HG02981 (cell line): ENCODE measurements around the gene CAVIN1.
A peak's percentile ranks its signal among the peaks of the same experiment; 100 is the strongest.
"Not testable (repeated sequence)": the region's sequence is repeated elsewhere in the genome, so short reads cannot be mapped to it uniquely, and the experiment has no call there.

Source experiments
- ATAC-seq: cut with Tn5 transposase; IDR thresholded peaks from one replicate; pipeline ENCODE4 v1.9.1; 2021; ENCODE audit warnings: mild to moderate bottlenecking, moderate library complexity; ENCODE audit not compliant: unreplicated experiment

The CAVIN1 gene

DNA sequence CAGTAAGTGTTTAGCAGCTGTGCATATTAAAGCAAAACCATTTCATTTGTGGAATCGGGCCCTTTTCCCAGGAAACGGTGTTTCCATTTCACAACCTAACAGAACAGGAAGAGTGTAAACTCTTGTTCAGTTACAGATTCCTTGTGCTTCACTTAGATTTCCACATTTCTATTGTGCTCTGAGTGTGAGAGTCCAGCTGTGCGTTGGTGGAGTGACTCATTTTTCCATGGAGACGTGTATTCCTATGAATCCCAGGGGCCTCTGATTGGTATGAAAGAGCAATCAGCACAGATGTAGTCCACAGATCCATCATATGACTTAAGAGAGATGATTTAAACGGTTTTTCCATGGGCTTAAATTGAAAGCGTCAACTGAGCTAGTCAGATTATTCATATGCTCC lies 13.3 kb upstream of the CAVIN1 start:
- no peak for ATAC-seq

DNA sequence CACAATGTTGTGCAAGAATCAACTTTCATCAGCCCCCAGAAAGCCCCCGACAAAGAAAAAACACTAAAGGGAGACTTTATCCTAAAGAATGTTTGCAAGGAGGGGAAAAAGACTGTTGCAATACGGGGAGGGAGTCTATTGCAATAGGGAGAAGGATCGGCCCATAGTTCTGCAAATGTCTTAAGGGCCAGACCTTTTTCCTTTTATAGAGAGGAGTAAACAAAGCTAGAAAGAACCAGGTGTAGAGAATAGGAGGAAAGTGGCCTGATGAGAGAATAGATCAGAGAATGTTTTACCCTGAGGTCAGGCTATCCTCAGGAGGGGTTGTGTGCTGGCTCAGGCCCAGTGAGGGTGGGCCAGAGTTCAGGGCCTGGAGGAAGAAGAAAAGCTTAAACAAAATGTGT lies 8.7 kb upstream of the CAVIN1 start:
- ATAC-seq, result no peak

DNA sequence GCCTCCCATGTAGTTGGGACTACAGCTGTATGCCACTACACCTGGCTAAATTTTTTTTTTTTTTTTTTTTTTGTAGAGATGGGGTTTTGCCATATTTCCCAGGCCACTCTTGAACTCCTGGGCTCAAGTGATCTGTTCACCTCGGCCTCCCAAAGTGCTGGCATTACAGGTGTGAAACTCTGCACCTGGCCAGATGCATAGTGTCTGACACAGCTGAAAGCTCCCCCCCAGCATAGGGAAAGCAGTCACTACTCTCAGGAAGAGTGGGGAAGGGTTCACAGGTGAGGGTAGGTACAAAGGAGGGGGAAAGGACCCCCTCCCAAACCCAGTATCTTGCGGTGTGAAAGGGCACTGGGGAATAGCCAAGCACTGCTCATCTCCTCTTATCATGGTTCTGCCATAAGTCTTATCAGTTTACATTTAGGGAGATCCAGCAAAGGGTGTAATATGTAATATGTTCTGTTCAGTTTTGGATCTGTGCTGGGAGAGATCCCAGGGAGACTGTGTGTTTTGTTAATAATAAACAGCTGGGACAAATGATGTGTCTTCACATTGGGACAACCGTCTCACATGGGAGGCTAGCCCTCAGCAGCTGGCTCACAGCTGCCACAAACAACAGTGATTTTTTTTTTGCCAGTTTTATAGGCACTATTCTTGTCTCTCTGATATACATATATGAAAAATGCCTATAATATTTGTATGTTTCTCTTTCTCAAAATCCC lies 6.8 kb upstream of the CAVIN1 start:
- ATAC-seq, result no peak

DNA sequence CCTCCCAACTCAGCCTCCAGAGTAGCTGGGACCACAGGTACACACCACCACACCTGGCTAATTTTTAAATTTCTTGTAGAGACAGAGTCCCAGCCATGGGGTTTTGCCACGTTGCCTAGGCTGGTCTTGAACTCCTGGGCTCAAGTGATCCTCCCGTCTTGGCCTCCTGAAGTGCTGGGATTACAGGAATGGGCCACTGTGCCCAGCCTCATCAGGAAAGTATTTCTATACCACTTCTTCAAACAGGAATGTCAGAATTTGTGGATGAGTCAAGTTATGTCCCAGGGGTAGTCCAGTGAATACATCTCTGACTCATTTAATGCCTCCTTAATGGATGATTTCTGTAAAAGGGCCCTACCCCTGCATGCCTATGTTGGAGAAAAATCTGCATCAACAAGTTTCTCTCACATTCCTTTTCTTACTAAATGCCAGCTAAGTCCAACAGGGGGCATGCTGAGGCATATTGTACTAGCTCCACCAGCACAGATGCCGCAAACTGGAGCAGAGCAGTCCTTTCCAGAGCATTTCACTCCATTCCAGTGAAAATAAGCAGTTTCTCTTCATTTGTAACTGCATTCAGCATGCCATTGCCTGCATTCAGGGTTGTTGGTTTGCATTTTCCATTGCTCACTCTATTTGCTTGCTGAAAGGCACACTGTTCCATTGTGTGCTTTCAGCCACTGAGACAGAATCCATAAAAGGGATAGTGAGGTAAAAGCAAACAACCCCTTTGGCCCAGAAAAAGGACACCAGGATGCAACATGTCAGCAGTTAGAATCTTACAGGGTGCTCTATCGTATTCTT lies 5.3 kb upstream of the CAVIN1 start:
- no peak for ATAC-seq

DNA sequence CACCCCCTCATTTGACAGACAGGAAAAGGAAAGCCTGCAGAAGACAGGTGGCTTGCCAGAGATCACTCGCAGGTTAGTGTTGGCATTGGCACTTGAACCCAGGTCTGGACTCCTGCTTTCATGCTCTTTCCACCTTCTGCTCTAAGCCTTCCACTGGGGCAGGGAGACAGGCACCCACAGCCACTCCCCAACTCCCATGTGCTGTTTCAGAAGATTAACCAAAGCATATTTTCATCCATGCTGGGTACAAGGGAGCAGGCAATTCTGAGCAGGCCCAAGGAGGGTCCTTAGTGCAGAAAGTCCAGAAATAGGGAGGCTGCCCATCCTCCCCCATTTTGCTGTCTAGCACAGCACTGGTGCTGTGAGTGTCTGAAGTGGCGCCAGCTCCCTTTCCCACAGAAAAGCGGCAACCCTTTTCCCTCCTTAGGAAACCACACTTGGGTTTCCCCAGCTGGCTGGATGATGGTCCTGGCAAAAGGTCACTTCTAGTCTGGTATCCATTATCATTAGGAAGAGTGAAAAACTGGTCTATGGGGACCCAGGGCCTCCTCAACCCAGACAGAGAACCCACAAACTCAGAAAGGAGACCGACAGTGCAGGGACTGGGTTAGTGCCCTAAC lies 2.0 kb upstream of the CAVIN1 start:
- no peak for ATAC-seq

DNA sequence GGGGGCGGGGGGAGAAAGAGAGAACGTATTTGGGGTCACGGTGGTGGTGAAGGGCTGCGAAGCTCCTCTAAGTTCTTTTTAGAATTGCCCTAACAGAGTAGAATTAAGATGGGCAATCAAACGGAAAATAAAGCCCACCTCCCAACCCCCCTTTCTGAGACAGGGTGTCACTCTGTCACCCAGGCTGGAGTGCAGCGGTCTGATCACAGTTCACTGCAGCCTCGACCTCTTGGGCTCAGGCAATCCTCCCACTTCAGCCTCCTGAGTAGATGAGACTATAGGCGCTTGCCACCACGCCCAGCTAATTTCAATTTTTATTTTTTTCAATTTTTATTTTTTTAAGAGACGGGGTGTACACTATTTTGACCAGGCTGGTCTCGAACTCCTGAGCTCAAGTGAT lies 710 bp upstream of the CAVIN1 start:
- no peak for ATAC-seq

DNA sequence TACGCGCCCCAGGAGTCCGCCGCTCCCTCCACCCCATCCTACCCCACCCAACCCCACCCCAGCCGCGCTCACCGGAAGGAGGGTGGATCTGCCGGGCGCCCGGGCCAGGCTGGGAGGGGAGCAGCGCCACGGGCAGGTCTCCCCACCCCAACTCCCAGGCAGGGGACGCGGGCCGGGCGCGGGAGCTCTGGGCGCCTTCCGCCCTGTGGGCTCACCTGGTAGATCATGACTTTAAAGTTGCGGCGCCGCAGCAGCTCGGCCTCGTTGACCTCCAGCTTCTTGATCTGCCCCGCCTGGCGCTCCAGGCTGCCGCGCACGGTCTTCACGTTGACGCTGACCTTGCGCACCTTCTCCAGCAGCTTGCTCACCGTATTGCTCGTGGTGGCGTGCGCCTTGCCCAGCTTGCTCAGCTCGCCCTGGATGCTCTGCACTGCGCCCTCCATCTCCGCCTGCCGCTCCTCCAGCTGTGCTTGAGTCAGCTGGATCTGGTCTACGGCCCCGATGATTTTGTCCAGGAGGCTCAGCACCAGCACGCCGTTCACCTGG lies 571 bp downstream of the CAVIN1 start:
- ATAC-seq, result no peak

DNA sequence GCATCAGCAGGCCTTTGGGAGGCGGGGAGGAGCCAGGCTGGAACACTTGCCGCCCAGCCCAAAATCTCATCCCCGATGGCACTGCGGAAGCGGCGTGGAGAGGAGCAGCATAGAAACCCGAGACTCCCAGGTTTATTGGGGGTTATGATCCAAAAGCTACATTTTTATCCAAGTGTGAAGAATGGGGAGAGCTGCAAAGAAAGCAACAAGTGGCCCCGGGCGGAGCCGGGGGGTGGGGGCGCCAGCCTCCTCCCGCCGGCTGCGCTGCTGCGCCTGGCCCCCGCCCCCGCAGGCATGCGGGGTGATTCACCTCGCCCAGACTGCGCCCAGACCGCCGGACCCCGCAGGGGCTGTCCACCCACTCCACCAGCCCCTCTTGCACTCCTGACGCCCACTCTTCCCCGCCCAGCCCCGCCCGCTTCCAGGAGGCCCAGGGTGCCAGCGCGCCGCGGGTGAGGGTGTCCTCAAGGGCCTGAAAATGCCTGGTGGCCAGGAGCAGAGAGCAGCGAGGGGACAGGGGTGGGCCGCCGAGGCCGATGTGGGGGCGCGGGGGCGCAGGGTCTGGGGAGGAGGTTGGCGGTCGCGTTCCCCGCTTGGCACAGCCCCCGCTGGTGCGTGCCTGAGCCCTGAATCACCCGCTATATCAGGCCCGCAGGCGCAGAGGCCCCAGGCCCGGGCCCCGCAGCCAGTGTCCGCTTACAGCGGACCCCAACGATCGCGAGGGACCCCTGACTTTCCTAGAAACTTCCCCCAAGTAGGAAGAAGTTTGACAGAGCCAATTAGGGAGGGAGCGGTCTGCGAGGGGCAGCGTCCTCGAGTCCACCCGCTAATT lies 1.3 kb downstream of the CAVIN1 start:
- no peak for ATAC-seq

DNA sequence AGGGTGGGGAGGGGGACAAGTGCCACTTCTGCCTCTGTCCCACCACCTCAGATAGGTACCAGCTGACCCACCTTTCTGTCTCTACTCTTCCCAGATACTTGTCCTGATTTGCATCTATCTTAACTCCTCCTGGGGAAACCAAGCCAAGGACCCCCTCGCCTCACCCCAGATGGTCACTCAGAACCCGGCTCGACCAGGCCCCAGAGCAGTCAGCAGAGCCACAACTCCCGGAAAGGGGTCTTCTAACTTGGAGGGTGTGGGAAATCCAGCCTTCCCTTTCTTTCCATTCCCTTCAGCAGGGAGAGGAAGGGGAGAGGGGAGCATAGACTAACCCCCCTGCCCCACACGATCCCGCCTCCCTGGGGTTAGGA lies 1.9 kb downstream of the CAVIN1 start:
- ATAC-seq, result no peak

DNA sequence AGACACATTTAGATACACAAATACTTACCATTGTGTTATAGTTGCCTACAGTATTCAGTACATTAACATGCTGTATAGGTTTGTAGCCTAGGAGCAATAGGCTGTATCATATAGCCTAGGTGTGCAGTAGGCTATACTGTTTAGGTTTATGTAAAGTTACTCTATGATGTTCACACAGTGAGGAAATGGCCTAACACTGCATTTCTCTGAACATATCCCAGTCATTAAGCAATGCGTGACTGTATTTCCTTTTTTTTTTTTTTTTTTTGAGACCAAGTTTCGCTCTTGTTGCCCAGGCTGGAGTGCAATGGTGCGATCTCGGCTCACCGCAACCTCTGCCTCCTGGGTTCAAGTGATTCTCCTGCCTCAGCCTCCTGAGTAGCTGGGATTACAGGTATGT lies 5.1 kb downstream of the CAVIN1 start:
- not testable (repeated sequence) for ATAC-seq

DNA sequence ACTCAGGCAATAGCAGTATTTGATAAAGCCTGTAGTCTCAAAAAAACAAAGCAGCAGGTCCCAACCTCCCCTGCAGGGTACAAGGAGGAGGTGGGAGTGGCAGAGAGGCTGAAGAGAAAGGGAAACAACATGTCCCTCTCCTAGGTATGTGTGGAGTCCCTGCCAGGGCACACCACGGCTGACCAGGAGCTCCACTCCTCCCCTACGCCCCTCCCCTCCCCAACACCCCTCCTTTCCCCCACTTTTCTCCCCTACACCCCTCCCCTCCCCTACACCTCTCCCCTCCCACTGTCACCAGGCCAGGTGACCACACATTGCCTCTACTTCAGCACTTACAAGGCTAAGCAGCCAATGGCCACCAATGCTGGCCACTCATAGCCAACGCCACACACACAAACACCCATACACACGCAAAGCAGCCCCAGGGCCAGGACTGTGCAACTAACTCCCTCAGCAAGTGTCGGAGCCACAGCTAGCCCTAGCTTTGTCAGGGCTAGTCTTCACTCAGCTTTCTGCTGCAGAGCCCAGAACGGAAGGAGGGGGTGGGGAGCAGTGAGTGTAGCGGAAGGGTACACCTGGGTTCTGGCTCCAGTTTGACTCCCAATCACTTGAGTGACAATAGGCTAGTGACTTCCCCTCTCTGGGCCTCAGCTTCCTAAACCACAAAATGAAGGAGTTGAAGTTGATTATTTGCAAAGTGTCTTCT lies 8.2 kb downstream of the CAVIN1 start:
- ATAC-seq, result no peak

DNA sequence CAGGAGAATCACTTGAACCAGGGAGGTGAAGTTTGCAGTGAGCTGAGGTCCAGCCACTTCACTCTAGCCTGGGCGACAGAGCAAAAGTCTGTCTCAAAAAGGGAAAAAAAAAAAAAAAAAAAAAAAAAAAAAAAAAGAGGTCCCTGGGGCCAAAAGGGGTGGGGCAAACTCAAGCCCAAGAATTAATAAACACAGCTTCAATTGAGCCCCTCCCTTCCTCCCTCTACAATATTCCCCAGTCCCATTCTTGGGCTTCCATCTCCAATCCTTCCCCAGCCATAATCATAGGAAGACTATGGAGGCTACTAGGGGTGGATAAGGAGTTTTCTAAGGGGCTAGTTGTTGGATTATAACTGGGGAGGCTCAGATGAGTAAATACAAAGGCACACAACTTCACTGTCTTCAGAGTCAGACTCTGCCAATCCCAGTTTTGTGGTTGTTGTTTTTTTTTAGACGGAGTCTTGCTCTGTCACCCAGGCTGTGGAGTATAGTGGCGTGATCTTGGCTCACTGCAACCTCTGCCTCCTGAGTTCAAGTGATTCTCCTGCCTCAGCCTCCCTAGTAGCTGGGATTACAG lies 9.5 kb downstream of the CAVIN1 start:
- ATAC-seq, result no peak

DNA sequence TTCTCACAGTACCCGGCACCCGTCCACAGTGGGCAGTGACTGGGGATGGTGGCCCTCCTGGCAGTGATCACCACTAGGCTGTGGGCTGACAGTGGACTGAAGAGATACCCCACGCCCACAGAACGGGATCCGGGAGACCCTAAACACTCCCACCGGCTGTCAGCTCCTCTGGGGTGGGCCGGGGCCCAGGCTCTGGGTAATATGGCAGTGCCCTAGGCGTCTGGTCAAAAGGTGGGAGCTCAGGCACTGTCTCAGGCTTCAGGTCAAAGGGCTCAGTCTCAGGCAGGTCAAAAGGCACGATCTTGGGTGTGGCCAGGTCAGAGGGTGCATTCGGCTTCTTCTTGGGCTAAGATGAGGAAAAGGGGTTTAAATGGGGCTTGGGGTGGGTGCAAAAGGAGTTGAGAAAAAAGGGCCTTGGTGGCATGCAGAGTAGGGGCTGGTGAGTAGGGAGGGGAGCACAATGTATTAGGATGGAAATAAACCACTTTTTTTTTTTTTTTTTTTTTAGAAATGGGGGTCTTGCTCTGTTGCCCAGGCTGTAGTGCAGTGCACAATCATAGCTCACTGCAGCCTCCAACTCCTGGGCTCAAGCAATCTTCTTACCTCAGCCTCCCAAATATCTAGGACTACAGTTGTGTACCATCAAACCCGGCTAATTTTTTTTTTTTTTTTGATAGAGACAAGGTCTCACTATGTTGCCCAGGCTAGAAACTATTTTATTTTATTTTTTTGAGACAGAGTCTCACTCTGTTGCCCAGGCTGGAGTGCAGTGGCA lies 11.0 kb downstream of the CAVIN1 start:
- ATAC-seq, result no peak

DNA sequence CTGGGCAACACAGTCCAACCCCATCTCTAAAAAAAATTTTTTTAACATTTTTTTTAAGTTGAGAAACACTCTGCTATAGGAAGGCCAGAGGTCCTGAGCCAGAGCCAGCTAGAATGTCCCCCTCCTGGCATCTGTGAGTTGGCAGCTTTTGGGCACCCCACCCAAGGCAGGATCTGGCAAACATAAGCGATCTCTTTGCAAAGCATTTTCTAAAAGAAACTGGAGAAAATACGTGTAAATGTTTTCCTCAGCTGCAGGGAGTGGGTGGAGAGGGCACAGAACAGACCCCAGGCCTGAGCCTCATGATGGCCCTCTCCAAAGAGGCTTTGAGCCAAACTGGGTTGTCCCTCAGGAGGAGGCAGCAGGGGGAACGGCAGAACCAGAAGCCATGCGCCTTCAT lies 11.7 kb downstream of the CAVIN1 start:
- no peak for ATAC-seq

DNA sequence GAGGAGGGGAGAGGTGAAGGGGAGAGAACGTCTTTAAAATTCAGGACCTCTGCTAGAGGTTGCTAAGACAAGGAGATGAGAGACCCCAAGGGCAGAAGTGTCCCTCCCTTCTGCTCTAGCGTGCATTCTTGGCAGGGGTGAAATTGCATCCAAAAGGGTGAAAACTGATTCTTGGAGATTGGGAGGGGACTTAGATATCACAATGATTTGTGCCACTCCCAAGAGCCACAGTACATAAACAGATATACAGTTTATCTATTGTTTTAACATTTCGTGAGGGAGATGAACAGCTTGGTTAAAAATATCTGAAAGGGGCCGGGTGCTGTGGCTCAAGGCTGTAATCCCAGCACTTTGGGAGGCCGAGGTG lies 12.8 kb downstream of the CAVIN1 start:
- no peak for ATAC-seq

DNA sequence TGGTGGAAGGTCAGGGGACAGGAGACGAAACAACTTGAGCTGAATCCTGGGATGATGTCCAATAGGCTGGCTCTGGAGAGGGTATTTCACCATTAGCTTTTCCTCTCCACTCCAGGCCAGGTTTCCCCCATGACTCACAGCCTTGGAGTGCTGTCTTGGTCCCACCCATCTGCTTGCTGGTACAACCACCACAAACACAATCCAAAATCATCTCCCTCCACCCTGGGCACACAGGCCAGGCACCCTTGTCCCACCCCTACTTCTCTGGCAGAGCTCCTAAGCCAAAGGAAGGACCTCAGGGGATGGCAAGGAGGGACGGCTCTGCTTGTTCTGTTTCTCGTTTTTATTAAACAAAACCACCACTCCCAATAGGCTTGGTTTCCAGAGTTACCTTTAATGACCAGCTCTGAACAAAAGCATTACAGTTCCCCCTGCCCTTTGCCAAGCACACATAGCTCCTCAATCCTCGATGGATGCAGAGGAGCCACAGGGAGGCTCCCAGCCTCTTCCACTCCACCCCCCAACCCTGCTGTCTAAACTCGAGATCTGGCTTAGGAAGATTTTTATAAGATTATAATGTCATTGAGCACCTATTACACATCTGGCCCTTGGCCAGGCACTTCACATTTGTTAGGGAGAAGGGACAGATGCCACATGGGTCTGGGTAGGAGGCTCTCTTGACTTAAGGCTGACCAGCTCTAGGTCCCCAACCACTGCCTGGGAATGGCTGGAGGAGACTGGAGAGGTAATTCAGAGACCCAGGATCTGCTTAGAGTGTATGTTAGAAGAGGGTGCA lies 13.3 kb downstream of the CAVIN1 start:
- no peak for ATAC-seq

DNA sequence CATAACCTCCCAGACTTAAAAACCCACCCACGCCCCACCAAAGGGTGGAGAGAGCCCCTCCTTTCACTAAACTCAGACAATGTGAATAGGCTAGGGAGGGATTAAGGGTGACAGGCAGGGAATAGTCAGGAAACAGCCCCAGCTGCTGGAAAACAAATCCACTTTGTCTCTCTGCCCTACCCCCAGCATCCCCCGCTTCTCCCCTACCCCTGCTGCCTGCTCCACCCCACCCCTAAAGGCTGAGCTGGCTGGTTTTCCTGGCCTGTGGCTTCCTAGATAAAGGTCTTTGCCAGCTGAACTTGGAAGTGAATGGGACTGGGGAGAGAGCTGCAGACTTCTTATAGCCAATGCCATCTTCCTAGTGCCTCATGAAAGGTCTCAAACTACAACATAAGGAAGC lies 15.0 kb downstream of the CAVIN1 start:
- ATAC-seq, result no peak

DNA sequence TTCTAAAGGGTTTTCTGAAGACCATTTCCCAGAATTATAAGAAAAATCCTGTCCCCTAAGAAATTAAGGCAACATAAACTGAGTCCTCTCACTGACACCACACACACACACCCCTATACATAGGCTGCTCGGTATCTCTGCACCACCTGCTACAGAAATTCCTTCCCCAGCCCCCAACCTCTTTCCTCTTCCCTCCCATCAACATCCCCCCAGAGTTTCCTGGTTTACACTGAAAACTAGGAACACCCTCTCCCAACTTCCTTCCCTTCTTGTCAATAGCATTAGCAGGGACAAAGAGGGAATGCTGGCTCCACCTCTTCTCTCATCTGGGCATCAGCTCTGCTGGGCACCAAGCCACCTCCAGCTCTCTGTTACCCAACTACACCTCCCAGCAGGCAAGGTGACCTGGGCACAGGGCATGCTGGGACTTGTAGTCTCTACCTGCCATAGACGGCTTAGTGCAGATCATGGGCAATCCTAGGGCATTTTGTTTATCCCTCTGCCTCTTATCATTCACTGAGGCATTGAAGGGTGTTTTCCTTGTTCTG lies 15.7 kb downstream of the CAVIN1 start:
- peak; percentile 53 for ATAC-seq
